Mucosa of rectum (tissue), 2 donors: ENCODE results near the gene GNG3.
A peak's percentile ranks its signal among the peaks of the same experiment; 100 is the strongest.
"Not testable (repeated sequence)": the region's sequence is repeated elsewhere in the genome, so short reads cannot be mapped to it uniquely, and the experiment has no call there.

Source experiments
- H3K27ac ChIP-seq, 2 donors: one replicate each; pipeline ENCODE4 v1.7.0; 2013; ENCODE audit warnings: inconsistent platforms in 2 of 2, low read depth in 2 of 2, low read length in 2 of 2
- H3K27me3 ChIP-seq, 2 donors: one replicate each; pipeline ENCODE4 v1.7.0; 2013; ENCODE audit warnings: low read length in 2 of 2; ENCODE audit not compliant: control insufficient read depth in 2 of 2, insufficient read depth in 2 of 2
- H3K36me3 ChIP-seq, 2 donors: one replicate each; pipeline ENCODE4 v1.7.0; 2013; ENCODE audit warnings: low read length in 2 of 2; ENCODE audit not compliant: control insufficient read depth in 2 of 2, insufficient read depth in 2 of 2
- H3K4me1 ChIP-seq, 2 donors: one replicate each; pipeline ENCODE4 v1.7.0; 2013; ENCODE audit warnings: low read length in 2 of 2, mild to moderate bottlenecking in 1 of 2; ENCODE audit not compliant: control insufficient read depth in 2 of 2, insufficient read depth in 2 of 2
- H3K4me3 ChIP-seq, 2 donors: one replicate each; pipeline ENCODE4 v1.7.0; 2013; ENCODE audit warnings: low read length in 2 of 2
- H3K9ac ChIP-seq, 2 donors: one replicate each; pipeline ENCODE4 v1.7.0; 2013; ENCODE audit warnings: low read length in 2 of 2, low read depth in 1 of 2, mild to moderate bottlenecking in 1 of 2
- H3K9me3 ChIP-seq, 2 donors: one replicate each; pipeline ENCODE4 v1.7.0; 2013; ENCODE audit warnings: low read length in 2 of 2; ENCODE audit not compliant: control insufficient read depth in 2 of 2
- donor health status: healthy.
- donor health status: Normal muscosa, but diverticular disease.

The GNG3 gene

DNA sequence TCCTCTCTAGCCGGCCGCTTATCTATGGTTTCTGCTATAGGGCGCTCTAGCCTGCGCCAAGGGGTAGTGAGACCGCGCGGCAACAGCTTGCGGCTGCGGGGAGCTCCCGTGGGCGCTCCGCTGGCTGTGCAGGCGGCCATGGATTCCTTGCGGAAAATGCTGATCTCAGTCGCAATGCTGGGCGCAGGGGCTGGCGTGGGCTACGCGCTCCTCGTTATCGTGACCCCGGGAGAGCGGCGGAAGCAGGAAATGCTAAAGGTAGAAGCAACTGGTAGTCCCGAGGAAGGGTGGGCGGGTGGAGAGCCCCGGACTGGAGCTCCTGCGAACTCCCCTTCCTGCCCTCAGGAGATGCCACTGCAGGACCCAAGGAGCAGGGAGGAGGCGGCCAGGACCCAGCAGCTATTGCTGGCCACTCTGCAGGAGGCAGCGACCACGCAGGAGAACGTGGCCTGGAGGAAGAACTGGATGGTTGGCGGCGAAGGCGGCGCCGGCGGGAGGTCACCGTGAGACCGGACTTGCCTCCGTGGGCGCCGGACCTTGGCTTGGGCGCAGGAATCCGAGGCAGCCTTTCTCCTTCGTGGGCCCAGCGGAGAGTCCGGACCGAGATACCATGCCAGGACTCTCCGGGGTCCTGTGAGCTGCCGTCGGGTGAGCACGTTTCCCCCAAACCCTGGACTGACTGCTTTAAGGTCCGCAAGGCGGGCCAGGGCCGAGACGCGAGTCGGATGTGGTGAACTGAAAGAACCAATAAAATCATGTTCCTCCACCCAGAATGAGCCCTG, 35.7 kb upstream of the GNG3 start, which contains the start of the genes LBHD1 and UQCC3:
Gene LBHD1, minus strand, starts transcription at position 660 of the 782 bp plus-strand sequence. CDS start 2,236 bp downstream, outside the sequence.
Gene UQCC3, plus strand, starts transcription at position 66 of the 782 bp plus-strand sequence. Its CDS starts 73 bp downstream, at position 139.
- Histone ChIP-seq H3K4me1 (peaks cover 24 to 30% of the 10 kb centered on the region in 2 donors), H3K4me3 (peak within 1 kb of the TSS; percentile 94 to 98), H3K27me3 (no peaks in the 10 kb centered on the region), H3K9ac (peak within 1 kb of the TSS; percentile 86 to 95), H3K9me3 (no peaks in the 10 kb centered on the region), H3K36me3 (peaks cover 13 to 20% of the 10 kb centered on the region in 2 donors), H3K27ac (peak within 1 kb of the TSS; percentile 87 to 92)

DNA sequence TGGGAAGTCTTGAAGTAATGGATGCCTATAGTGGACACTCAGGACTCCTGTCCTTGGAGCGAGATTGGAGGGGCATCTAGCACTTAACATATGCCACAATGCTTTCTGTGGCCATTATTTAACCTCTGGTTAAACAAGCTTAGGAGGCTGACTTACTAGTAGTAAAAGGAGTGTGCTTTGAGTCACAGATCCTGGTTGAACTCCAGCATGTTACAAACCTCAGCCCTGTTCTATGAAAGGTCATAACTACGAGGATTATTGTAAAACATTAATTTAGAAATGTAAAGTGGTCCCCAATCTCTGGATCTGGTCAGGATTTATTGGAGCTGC, 34.3 kb upstream of the GNG3 start:
- Histone ChIP-seq H3K4me3 (no peak overlapping the region), H3K27me3 (no peaks in the 10 kb centered on the region), H3K27ac (peak overlapping the region; percentile 87 to 92), H3K9me3 (no peaks in the 10 kb centered on the region), H3K36me3 (peaks cover 19 to 23% of the 10 kb centered on the region in 2 donors), H3K4me1 (peaks cover 29 to 30% of the 10 kb centered on the region in 2 donors), H3K9ac (peak overlapping the region in 1 of 2 donors; percentile 95)

DNA sequence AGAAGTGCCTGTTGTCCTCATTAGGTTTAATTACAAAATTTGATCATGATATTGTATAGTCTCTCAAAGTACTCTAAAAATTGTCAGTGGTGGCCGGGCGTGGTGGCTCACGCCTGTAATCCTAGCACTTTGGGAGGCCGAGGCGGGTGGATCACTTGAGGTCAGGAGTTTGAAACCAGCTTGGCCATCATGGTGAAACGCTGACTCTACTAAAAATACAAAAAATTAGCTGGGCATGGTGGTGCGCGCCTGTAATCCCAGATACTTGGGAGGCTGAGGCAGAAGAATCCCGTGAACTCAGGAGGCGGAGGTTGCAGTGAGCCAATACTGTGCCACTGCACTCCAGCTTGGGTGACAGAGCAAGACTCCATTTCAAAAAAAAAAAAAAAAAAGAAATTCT, 32.1 kb upstream of the GNG3 start:
- H3K27me3 ChIP-seq, H3K9ac ChIP-seq, H3K4me3 ChIP-seq, H3K9me3 ChIP-seq, H3K27ac ChIP-seq: not testable (repeated sequence)
- H3K4me1 ChIP-seq, result peaks cover 28 to 30% of the 10 kb centered on the region in 2 donors
- H3K36me3 ChIP-seq, result peaks cover 19 to 23% of the 10 kb centered on the region in 2 donors

DNA sequence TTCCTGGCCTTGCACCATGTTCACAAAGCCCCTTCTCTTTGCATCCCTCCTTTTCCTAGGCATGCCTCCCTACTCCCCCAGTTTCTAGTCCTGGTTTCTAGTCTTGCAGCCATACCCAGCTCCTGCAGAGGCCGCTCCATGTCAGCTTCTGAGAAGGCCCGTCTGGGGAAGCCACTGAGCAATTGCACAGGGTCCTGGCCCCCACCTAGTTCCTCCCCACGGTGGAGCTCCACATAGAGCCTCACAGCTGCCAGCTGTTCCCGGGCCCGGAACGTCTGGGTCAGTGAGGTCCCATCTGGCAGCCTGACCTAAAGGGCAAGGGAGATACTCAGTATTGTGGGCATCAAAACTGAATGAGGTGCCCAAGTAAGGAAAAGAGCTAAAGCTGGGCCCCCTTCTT, 30.8 kb upstream of the GNG3 start:
- peaks cover 19 to 23% of the 10 kb centered on the region in 2 donors for H3K36me3 ChIP-seq
- H3K9ac ChIP-seq, result no peak overlapping the region
- no peak overlapping the region for H3K27ac ChIP-seq
- no peaks in the 10 kb centered on the region for H3K27me3 ChIP-seq
- H3K4me3 ChIP-seq, result no peak overlapping the region
- no peaks in the 10 kb centered on the region for H3K9me3 ChIP-seq
- H3K4me1 ChIP-seq, result peaks cover 21 to 24% of the 10 kb centered on the region in 2 donors

DNA sequence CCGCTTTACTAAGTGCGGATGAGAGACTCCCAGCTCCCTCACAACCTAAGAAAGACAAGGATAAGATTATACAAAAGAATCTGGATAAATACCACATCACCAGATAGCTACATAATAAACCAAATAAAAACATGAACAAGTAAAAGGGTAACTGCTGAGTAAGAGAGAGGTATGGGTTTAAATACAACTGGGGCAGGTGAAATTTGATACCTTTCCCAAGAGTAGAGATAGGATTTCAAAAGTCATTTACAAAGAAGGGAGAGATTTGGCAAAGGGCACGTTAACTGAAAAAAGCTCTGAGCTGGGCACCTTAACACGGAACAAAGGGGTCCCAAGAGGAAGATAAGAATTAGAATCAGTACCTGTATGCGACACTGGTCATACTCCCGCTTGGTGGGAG, 30.3 kb upstream of the GNG3 start:
- Histone ChIP-seq H3K9ac (peak overlapping the region in 1 of 2 donors; percentile 24), H3K27ac (no peak overlapping the region), H3K36me3 (peaks cover 19 to 23% of the 10 kb centered on the region in 2 donors), H3K27me3 (no peaks in the 10 kb centered on the region), H3K9me3 (no peaks in the 10 kb centered on the region), H3K4me1 (peaks cover 21 to 23% of the 10 kb centered on the region in 2 donors), H3K4me3 (no peak overlapping the region)

DNA sequence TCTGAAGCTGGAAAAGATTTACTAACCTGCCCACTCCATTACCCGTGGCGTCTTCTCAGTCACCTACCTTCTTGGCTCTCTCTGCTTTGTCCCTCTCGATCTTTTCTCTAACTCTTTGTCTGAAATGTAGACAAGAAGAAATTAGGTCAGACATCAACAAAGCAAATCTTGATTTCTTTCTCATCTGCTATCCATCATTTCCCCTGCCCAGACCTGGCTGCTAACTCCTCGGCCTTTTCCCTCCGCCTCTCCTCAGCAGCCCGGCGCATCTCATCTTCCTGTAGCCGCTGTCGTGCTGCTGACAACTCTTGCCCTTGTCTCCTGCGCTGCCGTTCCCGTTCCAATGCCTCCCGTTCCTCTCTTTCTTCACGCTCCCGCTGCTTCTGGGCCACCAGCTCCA, 29.8 kb upstream of the GNG3 start:
- Histone ChIP-seq H3K4me3 (peak overlapping the region; percentile 83 to 93), H3K27me3 (no peaks in the 10 kb centered on the region), H3K4me1 (peaks cover 17 to 18% of the 10 kb centered on the region in 2 donors), H3K9ac (peak overlapping the region in 1 of 2 donors; percentile 91), H3K36me3 (peaks cover 19 to 23% of the 10 kb centered on the region in 2 donors), H3K9me3 (no peaks in the 10 kb centered on the region), H3K27ac (no peak overlapping the region)

DNA sequence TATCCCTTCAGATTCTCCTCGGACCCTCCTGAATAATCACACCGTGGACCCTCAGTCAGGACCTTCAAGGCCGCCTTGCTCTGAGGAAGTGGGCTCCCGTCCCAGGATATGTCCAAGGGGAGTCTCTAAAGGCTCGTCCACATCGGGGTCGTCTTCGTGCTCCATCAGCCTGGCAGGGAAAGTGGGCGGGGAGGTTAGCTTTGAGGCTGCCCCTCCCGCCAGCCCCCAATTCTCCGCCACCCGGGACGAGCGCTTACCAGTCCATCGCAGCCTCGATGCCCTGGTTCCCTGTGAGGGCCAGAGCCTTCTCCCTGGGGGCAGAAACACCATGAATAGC, 29.1 kb upstream of the GNG3 start:
- no peaks in the 10 kb centered on the region for H3K9me3 ChIP-seq
- peak overlapping the region; percentile 91 for H3K9ac ChIP-seq
- peak overlapping the region; percentile 71 to 90 for H3K27ac ChIP-seq
- H3K27me3 ChIP-seq, result no peaks in the 10 kb centered on the region
- H3K4me3 ChIP-seq, result peak overlapping the region; percentile 83 to 93
- peaks cover 13 to 14% of the 10 kb centered on the region in 2 donors for H3K4me1 ChIP-seq
- peaks cover 19 to 23% of the 10 kb centered on the region in 2 donors for H3K36me3 ChIP-seq

DNA sequence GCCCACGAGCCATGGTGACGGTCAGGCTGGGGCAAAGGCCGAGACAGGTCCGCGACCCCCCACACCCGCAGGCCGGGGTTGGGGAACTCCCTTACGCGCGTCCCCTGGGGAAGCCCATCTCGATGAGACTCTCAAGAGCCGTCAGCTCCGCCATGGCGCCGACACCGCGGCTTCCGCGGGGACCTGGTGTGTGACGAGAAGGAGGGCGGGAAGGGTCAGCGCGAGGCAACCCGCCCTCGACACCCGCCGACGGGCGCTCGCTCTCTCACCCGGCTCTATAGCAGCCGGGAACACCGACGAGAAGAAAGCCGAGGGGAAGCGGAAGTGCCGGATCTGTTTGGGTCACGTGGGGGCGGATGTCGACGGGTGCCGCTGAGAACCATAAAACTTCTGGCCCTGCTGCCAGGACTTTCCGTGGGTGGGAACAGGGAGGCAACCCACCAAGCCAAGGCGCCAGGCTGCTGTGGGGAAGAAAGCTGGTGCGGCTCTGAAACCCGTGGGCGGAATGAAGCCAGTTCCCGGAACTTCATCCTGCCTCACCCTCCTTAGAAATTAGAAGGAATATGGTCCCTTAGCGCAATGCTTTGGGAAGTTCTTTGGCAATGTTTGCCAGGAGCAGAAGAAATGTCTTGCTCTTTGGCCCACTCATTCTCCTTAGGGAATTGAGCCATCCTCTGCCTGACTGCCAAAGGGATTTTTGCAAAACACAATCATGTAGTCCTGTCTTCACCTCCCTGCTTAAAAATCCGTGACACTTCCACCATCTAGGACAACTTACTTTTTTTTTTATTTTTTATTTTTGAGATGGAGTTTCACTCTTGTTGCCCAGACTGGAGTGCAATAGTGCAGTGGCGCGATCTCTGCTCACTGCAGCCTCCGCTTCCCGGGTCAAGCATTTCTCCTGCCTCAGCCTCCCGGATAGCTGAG, 28.4 kb upstream of the GNG3 start, which contains the start of gene UBXN1:
Gene UBXN1, minus strand, starts transcription at position 304 of the 927 bp plus-strand sequence. Its CDS starts 150 bp downstream, at position 154.
- H3K4me1 ChIP-seq, result peaks cover 13 to 14% of the 10 kb centered on the region in 2 donors
- peak within 1 kb of the TSS; percentile 83 to 93 for H3K4me3 ChIP-seq
- H3K9ac ChIP-seq, result peak within 1 kb of the TSS; percentile 91
- H3K27ac ChIP-seq, result peak within 1 kb of the TSS; percentile 71 to 90
- peaks cover 19 to 21% of the 10 kb centered on the region in 2 donors for H3K36me3 ChIP-seq
- no peaks in the 10 kb centered on the region for H3K27me3 ChIP-seq
- no peaks in the 10 kb centered on the region for H3K9me3 ChIP-seq

DNA sequence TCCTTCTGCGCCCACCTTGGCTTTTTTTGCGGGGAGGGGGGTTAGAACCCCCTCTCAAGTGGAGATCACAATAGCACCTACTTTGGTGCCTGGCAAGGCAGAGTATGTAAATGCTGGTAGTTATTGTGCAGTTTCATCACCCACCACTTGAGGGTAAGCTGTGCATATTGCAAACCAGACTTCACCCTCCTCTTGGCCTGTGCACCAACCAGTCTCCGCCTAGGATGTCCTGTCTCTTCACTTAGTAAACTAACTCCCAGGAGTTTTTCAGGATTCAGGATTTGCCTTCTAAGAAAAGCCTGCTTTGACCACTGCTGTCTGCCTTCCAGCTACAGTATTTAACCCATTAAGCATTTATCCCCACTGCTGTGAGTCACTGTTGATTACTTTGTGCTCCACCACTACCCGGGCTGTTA, 26.6 kb upstream of the GNG3 start:
- Histone ChIP-seq H3K27me3 (no peaks in the 10 kb centered on the region), H3K27ac (no peak overlapping the region), H3K9ac (no peak overlapping the region)

More for the DNA sequence above, 26.6 kb upstream of the GNG3 start:
- Histone ChIP-seq H3K4me1 (peaks cover 13 to 14% of the 10 kb centered on the region in 2 donors), H3K4me3 (no peak overlapping the region), H3K9me3 (no peaks in the 10 kb centered on the region), H3K36me3 (peaks cover 16 to 19% of the 10 kb centered on the region in 2 donors)
